ENCODE results near the gene CD3D. TPM values are rescaled to one million over a fixed set of nuclear protein-coding genes. Genes with fewer than 3 reads are reported as not detected.

CD3D gene
- total RNA-seq, 6 experiments from 2014 or later, result 0.64 to 0.98 (median 0.89) TPM; not detected in 2

GRCh38 chr11:118339281-118339961, 3.1 kb downstream of the CD3D start:
- no peak for DNase-seq
- intact Hi-C loops (cut with DNase I), result no loop called here
- Histone ChIP-seq H3K9me3 (no peaks in the 10 kb centered on the region), H3K4me3 (no peak overlapping the region), H3K27ac (no peak overlapping the region), H3K4me1 (no peaks in the 10 kb centered on the region), H3K27me3 (no peaks in the 10 kb centered on the region), H3K36me3 (no peaks in the 10 kb centered on the region)
- WGBS (ENCODE audit: insufficient coverage, low coverage, low lambda C conversion rate, missing lambda C conversion rate), result 100% methylated on average over 2 of the region's 5 CpGs
- TF ChIP-seq, protein P1, sequence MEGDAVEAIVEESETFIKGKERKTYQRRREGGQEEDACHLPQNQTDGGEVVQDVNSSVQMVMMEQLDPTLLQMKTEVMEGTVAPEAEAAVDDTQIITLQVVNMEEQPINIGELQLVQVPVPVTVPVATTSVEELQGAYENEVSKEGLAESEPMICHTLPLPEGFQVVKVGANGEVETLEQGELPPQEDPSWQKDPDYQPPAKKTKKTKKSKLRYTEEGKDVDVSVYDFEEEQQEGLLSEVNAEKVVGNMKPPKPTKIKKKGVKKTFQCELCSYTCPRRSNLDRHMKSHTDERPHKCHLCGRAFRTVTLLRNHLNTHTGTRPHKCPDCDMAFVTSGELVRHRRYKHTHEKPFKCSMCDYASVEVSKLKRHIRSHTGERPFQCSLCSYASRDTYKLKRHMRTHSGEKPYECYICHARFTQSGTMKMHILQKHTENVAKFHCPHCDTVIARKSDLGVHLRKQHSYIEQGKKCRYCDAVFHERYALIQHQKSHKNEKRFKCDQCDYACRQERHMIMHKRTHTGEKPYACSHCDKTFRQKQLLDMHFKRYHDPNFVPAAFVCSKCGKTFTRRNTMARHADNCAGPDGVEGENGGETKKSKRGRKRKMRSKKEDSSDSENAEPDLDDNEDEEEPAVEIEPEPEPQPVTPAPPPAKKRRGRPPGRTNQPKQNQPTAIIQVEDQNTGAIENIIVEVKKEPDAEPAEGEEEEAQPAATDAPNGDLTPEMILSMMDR (IDR thresholded peaks at IDR 0.05), result no peak
- no peak for TF ChIP-seq POLR2A (IDR thresholded peaks at IDR 0.05)
- no peak for ATAC-seq

GRCh38 chr11:118338637-118339061, 3.9 kb downstream of the CD3D start:
- peak in 3 of 4 donors; percentile 33 to 54 (median 39) for ATAC-seq
- no peak overlapping the region for H3K4me3 ChIP-seq

DNA sequence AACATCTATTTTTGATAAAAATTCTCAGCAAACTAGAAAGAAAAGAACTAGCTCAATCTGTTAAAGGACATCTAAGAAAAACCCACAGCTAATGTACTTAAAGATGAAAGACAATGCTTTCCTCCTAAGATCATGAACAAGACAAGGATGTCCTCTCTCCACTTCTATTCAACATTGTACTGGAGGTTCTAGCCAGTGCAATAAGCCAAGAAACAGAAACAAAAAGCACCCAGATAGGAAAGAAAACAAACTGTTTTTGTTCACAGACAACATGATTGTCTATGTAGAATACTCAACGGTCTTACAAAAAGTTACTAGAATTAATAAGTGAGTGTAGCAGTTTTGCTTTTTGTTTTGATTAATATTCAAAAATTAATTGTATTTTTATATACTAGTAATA, 7.8 kb downstream of the CD3D start:
- H3K27ac ChIP-seq, result no peak overlapping the region
- no peaks in the 10 kb centered on the region for H3K27me3 ChIP-seq
- H3K9me3 ChIP-seq, result no peaks in the 10 kb centered on the region
- no peak overlapping the region for H3K4me3 ChIP-seq
- intact Hi-C loops (cut with DNase I), result no loop called here
- H3K4me1 ChIP-seq, result no peaks in the 10 kb centered on the region
- ATAC-seq (no peak), DNase-seq (no peak)
- H3K36me3 ChIP-seq, result no peaks in the 10 kb centered on the region
- WGBS (ENCODE audit: insufficient coverage, low coverage, low lambda C conversion rate, missing lambda C conversion rate), result 60% methylated on average over 1 of the region's 1 CpG
- TF ChIP-seq POLR2A (IDR thresholded peaks at IDR 0.05), result no peak
- TF ChIP-seq, protein P1 (IDR thresholded peaks at IDR 0.05), result no peak

More at GRCh38 chr11:118338637-118339061, 3.9 kb downstream of the CD3D start:
- Histone ChIP-seq H3K9me3 (no peaks in the 10 kb centered on the region), H3K4me1 (no peaks in the 10 kb centered on the region), H3K27ac (no peak overlapping the region), H3K36me3 (no peaks in the 10 kb centered on the region), H3K27me3 (no peaks in the 10 kb centered on the region)
- intact Hi-C loops (cut with DNase I), result no loop called here
- TF ChIP-seq, protein P1 (IDR thresholded peaks at IDR 0.05), result no peak
- TF ChIP-seq POLR2A (IDR thresholded peaks at IDR 0.05), result no peak
- no peak for DNase-seq
- 60% methylated on average over 5 of the region's 7 CpGs for WGBS (ENCODE audit: insufficient coverage, low coverage, low lambda C conversion rate, missing lambda C conversion rate)

DNA sequence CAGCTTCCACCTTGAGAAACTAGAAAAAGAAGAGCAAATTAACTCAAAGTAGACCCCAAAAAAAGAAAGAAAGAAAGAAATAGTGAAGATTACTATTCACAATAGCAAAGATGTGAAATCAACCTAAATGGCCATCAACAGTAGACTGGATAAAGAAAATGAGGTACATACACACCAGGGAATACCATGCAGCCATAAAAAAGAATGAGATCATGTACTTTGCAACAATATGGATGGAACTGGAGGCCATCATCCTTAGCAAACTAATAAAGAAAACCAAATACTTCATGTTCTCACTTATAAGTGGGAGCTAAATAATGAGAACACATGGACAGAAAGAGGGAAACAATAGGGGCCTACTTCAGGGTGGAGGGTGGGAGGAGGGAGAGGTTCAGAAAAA, 13.8 kb downstream of the CD3D start:
- no peak for ATAC-seq
- TF ChIP-seq POLR2A (IDR thresholded peaks at IDR 0.05), result no peak
- TF ChIP-seq, protein P1 (IDR thresholded peaks at IDR 0.05), result no peak
- Histone ChIP-seq H3K9me3 (no peaks in the 10 kb centered on the region), H3K4me3 (no peak overlapping the region), H3K4me1 (no peaks in the 10 kb centered on the region), H3K36me3 (no peaks in the 10 kb centered on the region), H3K27me3 (no peaks in the 10 kb centered on the region), H3K27ac (no peak overlapping the region)
- no peak for DNase-seq
- intact Hi-C loops (cut with DNase I), result no loop called here

GRCh38 chr11:118325283-118325682, 17.2 kb downstream of the CD3D start:
- no peaks in the 10 kb centered on the region for H3K27me3 ChIP-seq
- H3K4me3 ChIP-seq, result no peak overlapping the region
- TF ChIP-seq, protein P1 (IDR thresholded peaks at IDR 0.05), result no peak
- no peak for TF ChIP-seq POLR2A (IDR thresholded peaks at IDR 0.05)
- no peak overlapping the region for H3K27ac ChIP-seq
- intact Hi-C loops (cut with DNase I), result no loop called here
- H3K4me1 ChIP-seq, result peaks cover 0 to 14% (median 7%) of the 10 kb centered on the region in 4 donors
- no peaks in the 10 kb centered on the region for H3K36me3 ChIP-seq
- H3K9me3 ChIP-seq, result no peaks in the 10 kb centered on the region
- no peak for ATAC-seq
- no peak for DNase-seq
